ENCODE measurements around the gene HPSE2.

Gene HPSE2

GRCh38 chr10:98832738-98833137, 402.9 kb downstream of the HPSE2 start:
- no peak for DNase-seq (ENCODE audit: low read depth)

DNA sequence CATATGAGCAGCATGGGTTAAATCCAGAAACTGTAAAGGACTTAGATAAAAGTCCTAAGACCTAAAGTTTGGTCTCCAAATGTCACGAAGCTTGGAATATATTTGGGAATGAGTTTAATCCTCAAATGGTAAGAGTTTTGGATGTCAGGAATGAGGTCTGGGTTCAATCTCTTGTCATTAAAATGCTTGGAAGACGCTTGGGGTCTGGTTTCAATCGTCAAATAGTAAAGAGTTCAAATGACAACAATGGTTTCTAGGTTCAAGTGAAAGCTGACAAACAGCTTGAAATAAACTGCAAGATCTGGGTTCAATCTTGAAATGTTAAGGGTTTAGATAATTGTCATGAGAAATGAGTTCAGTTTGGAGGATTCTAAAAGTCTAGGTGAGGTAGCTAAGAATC, 403.5 kb downstream of the HPSE2 start:
- no peak for DNase-seq (ENCODE audit: low read depth)

DNA sequence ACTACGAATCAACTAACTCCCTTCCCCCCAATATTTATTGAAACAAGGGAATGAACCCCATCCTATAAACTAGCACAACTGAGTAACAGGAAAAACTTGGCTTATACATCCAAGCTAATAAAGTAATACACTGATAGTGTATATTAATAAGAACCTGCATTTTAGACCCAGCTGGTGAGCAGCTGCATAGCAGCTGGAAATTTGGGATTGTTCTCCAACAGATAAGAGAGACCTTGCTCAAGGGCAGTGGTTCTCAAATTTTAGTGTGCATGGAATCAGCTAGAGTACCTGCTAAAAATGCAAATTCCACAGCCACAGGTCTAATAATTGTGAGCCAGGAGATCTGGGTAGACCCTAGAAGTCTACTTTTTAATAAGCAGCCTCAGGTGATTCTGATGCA, 404.3 kb downstream of the HPSE2 start:
- no peak for DNase-seq (ENCODE audit: low read depth)

- DNase-seq (ENCODE audit: low read depth), result no peak
Measured at GRCh38 chr10:98825741-98826140, 409.9 kb downstream of the HPSE2 start.

- DNase-seq (ENCODE audit: low read depth), result no peak
Measured at GRCh38 chr10:98817396-98817795, 418.3 kb downstream of the HPSE2 start.

- no peak for DNase-seq (ENCODE audit: low read depth)
Measured at GRCh38 chr10:98815039-98815885, 420.4 kb downstream of the HPSE2 start.

- no peak for DNase-seq (ENCODE audit: low read depth)
Measured at GRCh38 chr10:98814470-98814869, 421.2 kb downstream of the HPSE2 start.

DNA sequence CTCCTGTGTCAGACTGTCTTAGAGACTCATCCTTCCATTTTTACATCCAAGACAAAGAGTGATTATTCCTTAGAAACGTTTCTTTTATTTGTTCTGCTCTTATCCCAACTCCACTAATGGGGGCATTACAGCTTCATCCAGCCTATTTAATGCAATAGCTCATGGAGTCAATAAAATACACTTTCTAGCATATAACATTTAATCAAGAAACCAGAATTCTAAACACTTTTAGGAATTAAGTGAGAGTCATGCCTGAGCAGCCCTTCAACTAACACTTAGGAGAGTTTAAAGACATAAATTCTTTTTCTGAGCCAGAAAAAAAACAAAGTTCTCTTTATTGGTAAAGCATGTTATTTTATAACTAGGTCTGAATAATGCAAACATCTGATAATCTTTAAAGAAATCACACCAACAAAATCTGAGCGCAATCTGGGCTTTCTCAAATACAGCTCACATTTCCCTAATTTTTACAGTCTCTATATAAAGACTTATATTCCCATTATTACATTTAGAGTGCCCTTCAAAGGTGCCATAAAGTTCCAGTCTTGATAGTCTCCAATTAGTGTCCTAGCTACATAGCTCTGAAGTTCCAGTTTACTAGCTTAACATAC, 427.3 kb downstream of the HPSE2 start:
- no peak for DNase-seq (ENCODE audit: low read depth)

DNA sequence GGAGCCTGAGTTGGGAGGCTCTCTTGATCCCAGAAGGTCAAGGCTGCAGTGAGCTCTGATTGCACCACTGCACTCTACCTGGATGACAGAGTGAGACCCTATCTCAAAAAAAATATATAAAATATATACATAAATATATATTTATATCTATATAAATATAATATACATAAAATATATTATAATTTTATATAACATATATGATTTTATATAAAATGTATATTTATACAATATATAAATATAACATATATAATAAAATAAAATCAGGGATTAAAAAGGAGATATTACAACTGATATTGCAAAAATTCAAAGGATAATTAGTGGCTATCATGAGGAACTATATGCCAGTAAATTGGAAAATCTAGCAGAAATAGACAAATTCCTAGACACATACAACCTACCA, 435.4 kb downstream of the HPSE2 start:
- DNase-seq (ENCODE audit: low read depth), result no peak

- DNase-seq (ENCODE audit: low read depth), result no peak
Measured at GRCh38 chr10:98795467-98795866, 440.2 kb downstream of the HPSE2 start.

GRCh38 chr10:98790817-98791216, 444.8 kb downstream of the HPSE2 start:
- peak; percentile 6 for DNase-seq (ENCODE audit: low read depth)

DNA sequence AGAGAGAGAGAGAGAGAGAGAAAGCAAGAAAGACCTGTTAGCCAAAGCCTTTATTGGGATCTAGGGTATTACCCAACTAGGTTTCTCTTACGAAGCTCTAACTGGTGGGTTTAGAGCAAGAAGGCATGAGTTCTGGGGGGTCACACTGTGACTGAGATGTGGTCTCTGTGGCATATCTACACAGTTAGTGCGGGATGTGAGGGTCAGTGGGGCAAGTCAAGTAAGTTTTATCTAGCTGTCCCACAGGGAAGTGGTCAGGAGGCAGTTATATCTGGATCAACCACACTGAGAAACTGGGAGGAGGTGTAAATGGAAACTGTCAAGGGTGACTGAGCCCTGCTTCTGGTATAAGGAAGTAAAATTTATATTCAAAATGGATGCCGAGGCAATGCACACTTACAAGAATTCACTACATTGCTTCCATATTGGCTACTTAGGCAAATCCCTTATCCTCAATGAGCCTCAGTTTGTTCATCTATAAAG, 457.3 kb downstream of the HPSE2 start:
- DNase-seq (ENCODE audit: low read depth), result no peak

- DNase-seq (ENCODE audit: low read depth), result no peak
Measured at GRCh38 chr10:98758463-98758862, 477.2 kb downstream of the HPSE2 start.

DNA sequence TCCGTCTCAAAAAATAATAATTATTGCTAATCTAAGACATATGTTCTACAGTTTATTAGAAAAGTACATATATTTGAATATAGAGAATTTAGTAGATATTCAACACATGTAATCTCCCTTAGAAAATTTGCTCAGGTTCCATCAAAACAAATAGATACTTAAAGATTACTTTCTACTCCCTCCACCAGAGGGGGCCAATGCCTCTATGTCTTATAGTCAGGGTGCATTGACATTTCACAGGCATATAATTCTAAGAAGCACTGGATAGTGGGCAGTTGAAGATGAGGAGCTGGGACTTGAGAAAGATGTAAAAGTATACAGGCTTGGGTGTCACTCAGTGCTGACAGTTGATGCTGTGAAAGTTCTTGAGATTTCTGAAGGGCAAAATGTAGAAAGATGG, 487.4 kb downstream of the HPSE2 start:
- DNase-seq (ENCODE audit: low read depth), result peak; percentile 17

DNA sequence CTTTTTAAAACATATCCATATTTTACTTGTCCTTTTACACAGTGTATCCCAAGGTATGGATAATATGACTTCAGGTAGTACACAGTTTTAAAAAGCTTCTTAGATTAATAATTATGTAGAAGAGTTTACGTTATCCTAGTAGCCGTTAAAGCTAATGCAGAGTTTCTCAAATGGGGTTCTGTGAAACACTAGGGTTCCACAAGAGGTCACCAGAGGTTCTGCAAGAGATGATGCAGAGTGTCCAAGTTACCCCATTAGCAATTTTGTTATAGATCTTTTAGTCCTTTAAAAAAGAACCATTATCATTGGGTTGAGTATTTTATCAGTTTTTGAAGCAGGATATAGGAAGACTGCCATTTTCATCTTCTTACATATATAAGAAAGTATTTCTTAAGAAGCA, 490.0 kb downstream of the HPSE2 start:
- DNase-seq (ENCODE audit: low read depth), result no peak

GRCh38 chr10:98720551-98720950, 515.1 kb downstream of the HPSE2 start:
- no peak for DNase-seq (ENCODE audit: low read depth)

DNA sequence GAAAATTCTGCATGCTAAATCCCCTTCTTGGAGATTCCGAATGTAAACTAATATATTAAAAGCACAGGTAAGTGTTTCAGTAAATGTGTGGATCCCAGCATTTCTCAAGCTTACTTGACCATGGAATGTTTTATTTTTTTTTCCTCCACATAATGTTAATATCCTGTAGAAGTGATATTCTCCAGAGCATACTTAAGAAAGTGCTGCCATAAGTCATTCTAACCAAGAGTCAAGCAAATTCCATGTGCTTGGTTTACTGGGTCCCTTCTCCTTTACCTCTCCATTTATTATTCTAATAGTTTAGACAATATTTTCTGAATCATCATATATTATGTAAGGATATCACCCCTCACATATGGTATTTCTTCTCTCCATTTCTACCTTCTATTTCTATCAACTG, 522.1 kb downstream of the HPSE2 start:
- no peak for DNase-seq (ENCODE audit: low read depth)

GRCh38 chr10:98696516-98696915, 539.1 kb downstream of the HPSE2 start:
- DNase-seq (ENCODE audit: low read depth), result no peak

DNA sequence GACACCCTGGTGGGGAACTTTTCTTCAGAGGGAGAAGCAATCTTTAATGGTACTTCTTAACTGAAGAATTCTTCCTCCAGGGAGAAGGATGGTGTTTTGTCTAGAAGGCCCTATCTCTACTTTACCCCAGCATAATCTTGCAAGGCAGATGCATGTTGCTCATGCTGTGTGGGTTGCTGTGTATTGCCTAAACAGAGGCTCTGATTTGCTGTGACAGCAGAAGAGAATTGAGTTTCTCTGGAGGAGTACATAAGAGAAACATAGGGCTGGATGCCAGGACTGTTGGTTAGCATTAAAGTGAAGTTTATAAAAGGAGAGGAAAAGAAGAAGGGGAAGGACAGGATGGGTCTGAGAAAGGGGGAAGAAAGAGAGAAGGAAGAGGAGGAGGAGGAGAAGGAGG, 540.8 kb downstream of the HPSE2 start:
- peak; percentile 6 for DNase-seq (ENCODE audit: low read depth)

DNA sequence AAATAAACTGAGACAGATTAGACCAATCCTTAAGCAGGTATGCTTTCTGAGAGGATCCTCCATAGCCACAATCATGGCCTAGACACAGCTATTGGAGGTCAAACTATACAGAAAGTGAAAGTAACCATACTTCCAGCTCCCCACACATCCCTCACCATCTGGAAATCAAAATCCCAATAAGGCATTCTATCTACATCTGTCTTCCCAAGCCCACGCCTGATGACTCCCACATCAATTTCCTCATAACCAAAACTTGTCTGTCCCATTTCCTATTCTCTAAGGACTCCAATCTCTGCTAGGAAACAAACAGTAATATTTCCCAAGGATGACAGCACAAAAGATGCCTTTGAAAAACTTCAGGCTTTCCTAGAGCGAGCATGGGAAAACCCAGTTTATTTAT, 541.6 kb downstream of the HPSE2 start:
- no peak for DNase-seq (ENCODE audit: low read depth)

DNA sequence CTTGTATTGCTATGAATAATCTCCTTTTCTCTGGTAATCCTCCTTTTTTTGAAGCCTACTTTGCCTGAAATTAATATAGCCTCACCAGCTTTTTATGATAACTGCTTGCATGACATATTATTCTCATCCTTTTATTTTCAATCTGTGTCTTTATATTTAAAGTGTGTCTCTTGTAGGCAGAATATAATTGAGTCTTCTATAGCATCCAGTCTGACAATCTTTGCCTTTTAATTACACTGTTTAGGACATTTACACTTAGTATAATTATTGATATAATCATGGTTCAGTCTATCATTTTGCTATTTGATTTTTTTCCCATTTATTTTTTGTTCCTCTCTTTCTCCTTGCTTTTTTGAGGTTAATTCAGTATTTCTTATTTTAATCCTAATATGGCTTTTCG, 548.0 kb downstream of the HPSE2 start:
- DNase-seq (ENCODE audit: low read depth), result no peak

GRCh38 chr10:98684019-98684899, 551.4 kb downstream of the HPSE2 start:
- peak; percentile 12 for DNase-seq (ENCODE audit: low read depth)

- DNase-seq (ENCODE audit: low read depth), result no peak
Measured at GRCh38 chr10:98676895-98677294, 558.8 kb downstream of the HPSE2 start.

Measured in fibroblast of gingiva (primary cell).